Stimulated activated CD8-positive, alpha-beta memory T cell treated with anti-CD3 and anti-CD28 coated beads, Interleukin-2, amount 100 ng/mL, for 48 hours (primary cell): ENCODE measurements around the gene MAP2.

ENCODE experiments used
- DNase-seq, 2 donors: peaks; one replicate each; pipeline ENCODE4 v3.0.0-alpha.2; 2020; ENCODE audit warnings: low read depth in 2 of 2

MAP2 gene

DNA sequence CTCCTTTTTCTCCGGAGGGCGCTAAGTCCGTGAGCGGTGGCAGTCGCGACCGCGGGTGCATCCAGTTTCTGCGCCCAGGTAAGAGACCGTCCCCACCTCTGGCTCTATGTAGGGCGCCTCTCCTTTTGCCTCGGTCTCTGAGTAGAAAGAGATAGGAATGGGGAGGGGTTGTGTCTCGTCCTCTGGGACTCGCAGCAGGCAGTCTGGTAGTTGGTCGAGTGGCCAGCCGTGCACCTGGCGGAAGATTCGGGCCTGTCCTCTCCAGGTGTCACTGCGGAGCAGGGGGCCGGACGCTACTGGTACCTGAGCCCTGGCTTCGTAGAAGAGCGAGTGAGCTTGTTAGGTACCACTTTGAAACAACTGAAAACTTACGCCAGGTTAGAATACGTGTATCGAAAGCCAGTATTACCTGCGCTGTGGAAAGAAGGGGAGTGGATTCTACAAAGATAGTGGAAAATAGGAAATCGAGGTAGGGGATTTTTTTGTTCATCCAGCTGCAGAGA lies 403 bp downstream of the MAP2 start:
- DNase-seq: no peak

DNA sequence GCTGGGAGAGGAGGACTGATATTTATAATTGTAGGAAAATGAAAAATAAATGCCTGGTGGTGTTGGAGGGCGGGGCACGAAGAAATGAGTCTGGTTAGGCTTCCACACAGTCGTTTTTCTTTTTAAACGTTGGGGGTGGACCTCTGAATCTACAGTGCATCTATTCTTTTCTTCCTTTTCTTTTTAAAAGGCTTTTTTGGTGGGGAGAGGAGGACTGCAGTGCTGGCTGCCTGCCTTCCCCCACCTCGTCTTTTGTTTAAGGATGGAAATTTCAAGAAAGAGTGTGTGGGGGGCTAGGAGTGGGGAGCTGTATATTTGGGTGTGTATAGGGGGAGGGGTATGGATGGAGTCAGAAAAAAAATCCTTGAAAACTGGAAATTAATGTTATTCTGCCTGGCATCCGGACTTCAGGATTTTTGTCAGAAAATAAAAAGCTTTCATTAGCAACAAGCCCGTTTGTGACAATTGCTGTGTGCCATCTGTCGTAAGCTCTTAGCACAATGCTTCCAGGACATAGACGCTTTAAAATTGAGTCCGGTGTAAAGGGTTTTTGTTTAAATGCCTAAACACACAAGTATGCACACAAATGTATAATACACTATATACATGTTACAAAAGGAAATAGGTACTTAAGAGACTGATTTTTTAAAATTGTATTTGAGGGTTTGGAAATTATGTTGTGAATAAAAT lies 1.1 kb downstream of the MAP2 start:
- DNase-seq: no peak

- DNase-seq: no peak
These were observed 1.7 kb downstream of the MAP2 start for GRCh38 chr2:209425471-209426071.

DNA sequence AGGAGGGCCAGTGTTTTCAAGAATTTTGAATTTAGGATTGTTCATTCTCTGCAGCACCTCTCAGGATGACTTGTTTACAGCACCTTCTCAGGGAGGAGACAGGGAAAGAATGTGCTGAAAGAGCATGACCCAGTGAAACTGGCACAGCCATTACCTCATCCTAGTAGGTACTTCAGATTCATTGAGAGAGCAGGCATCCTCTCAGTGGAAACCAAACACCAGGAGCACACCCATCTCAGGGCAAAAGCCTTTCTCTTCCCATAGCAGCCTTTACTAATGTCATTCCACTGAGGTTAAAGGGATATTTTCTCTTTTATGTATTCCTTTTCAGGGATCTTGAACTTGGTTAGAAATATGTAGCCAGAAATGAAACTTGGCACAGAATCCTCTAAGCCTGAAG lies 2.6 kb downstream of the MAP2 start:
- DNase-seq: no peak

GRCh38 chr2:209431701-209432100 lies 7.9 kb downstream of the MAP2 start:
- DNase-seq: no peak

GRCh38 chr2:209441541-209441940 lies 17.7 kb downstream of the MAP2 start:
- no peak for DNase-seq

- no peak for DNase-seq
These were observed 19.1 kb downstream of the MAP2 start for GRCh38 chr2:209442939-209443338.

DNA sequence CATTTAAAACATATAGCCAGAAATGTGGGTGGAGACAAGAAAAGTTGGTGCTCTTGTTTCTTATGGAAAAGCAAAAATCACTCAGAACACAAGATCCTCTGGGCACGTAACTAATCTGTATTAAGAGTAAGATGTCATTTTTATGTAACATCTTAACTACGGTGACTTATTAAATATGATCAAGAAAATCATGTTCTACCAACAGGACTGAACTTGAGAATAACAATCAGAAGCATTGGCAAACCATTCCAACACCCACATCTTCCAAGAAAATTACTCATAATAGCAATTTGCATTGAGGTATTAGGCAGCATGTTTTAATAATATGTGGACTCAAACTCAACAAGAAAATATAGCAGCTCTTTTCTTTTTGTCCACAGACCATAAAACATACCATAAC lies 21.6 kb downstream of the MAP2 start:
- no peak for DNase-seq

DNA sequence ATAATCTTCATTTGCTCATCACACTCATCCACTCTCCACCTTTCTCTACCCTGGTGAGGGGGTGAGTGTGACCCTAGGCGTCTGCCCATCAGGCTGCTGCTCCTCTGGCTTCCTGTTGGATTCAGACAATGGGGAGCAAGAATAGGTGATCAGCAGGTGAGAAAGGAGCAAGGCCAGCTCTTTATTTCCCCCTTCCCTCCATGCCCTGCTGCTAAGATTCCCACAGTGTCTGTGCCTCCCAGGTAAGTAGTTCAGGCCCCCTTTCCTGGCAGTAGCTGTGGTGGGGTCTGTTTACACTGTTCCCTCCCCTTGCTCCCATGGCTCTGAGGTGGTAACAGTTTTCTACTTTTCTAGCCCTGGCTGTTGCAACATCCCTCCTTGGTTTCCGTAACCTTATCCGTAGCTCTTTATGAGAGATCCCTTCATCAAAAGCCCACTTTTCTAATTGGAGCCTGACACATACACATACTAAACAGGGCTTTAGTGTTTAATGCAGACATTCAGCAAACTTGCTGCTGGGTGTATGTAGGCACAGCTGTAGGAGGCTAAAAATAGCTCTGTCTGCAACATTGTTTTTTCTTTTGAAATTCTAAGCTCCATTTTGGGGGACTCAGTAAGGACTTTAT lies 27.5 kb downstream of the MAP2 start:
- no peak for DNase-seq

DNA sequence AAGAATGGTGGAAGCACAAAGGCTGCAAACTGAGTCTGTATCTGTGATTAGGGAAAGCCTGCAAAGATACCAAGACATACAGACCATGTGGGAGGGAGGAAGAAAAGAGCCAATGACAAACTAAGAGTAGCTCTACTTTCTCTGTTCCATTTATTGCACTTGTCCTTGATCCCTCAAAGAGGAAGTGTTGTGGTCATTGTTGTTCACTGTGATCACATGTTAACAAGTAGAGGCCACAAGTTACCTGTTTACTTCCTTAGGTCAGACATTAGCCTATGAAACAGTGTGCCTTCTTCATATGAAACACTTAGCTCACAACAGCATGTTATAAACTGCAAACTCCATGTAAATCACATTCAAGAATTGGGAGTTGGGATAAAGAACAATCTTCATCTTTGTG lies 32.6 kb downstream of the MAP2 start:
- DNase-seq: no peak

DNA sequence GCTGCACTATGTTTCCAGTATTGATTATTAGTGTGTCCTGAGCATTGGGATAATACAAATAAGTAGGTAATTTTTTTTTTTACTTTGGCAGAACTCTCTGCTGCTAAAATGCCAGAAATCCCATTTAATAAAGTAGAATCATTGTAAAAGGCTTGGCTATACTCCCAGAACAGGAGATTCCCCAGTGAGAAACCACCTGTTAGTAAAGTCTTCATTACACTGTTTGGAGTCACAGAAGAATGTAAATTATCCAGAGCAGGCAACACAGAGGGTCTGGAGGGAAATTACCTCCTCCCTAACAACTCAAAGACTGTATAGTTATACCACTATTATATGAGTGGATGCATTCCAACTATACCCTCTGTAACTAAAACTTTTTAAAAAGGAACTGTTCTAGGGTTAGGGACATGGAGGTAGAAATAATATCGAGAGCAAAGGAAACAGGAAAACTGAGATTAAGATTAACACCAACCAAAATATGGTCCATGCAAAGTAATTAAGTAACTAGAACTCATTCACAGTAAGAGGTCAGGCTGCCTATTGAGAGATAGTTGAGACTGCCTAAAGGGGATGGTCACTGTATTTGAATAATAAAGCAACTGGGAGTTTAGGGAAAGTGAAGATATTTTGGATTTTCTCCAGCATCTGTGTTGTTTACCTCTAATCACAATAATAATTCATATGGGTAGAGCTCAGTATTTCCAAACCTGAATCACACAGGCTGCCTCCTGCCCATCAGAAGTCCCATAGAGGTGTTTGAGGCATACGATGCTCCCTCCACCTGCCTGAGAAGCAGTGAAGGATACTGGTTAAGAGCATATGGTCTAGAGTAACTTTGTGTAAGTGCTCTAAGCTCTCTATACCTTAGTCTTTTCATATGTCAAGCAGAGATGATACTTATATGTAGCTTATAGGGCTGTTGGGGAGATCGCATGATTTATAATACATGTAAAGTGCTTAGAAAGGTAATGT lies 34.4 kb downstream of the MAP2 start:
- DNase-seq: no peak

DNA sequence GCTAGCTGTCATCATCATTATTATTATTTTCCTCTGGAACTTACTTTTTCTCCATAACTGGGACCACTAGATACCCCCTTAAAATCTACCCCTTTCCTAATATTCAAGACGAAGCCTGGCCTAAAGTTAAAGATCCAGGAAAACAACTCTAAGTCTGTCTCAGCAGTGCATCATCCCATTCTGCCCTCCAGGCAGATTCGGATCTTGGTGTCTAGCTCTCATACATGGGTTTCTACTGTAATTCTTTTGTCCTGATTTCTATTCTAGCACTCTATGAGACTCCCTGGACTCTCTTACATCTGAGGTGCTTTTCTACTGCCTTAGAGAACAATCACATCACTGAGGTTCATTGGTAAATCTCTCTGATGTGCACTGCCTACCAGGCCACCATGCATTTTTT lies 35.5 kb downstream of the MAP2 start:
- no peak for DNase-seq

DNA sequence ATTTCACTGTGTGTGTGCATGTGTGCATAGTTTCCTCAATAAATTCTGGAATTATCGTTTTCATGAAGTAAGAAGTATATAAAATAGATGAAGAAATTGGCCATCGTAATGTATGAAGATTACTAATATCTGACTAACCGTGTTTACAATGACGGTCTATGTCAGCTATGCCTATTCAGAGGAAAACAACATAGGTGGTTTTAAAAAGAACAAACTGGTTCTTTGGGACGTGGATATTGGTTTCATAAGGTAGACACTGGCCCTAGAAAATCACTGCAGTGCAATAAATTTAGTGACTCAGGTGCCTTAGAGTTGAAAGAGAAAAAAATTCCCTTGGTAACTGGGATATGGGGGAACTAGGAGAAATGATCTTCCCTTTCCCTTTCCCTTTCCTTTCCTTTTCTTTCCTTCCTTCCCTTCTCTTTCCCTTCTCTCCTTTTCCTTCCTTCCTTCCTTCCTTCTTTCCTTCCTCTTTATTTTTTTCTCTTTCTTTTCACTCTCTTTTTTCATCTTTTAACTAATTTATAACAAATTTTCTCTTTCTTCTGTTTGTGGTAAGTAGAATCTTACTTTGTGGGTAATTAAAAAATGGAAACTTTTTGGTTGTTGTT lies 36.4 kb downstream of the MAP2 start:
- no peak for DNase-seq

- no peak for DNase-seq
These were observed 39.4 kb downstream of the MAP2 start for GRCh38 chr2:209463226-209463625.

DNA sequence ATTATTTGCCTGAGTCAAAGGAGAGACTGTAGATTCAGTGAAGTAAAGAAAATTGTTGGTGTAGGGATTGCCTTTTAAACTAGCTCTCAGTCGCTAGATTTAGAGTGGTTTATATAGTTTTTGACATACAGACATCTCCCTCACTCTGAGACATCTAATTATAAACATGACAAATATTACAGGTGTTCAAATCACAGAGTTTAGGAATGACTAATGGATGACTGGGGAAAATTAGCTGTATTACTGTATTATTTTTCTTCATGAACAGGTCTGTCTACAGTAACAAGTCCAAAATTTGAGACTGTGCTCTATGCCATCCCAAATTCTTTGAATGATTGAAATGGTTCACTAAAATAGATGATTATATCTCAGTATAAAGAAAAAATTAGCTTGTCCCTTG lies 40.0 kb downstream of the MAP2 start:
- DNase-seq: no peak

GRCh38 chr2:209468846-209469245 lies 45.0 kb downstream of the MAP2 start:
- DNase-seq: no peak

DNA sequence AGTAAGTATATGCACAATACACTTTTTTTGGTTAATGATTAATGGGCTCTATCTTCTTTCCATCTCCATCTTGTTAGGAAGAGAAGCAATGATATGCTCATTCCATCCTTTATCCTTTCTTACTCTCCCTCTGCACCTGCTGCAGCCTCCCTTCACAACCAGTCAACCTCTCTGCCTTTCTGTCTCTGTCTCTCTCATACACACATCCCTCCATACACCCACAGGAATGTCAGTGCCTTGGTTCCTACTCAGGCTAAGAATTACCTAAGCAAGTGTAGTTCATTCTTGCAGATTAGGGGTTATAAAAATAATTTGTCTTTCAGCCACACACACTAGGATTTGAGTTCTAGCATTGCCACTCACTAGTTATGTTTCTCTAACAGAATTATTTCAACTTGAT lies 45.6 kb downstream of the MAP2 start:
- DNase-seq: no peak

GRCh38 chr2:209470466-209470865 lies 46.6 kb downstream of the MAP2 start:
- DNase-seq: no peak

GRCh38 chr2:209471037-209471436 lies 47.2 kb downstream of the MAP2 start:
- DNase-seq: no peak

- DNase-seq: no peak
These were observed 48.4 kb downstream of the MAP2 start for GRCh38 chr2:209472112-209472832.

- no peak for DNase-seq
These were observed 49.0 kb downstream of the MAP2 start for GRCh38 chr2:209472871-209473270.
